Right lobe of liver (tissue), 6 donors: Measurements from ENCODE around the gene HS3ST6. TPM values are rescaled to one million over a fixed set of nuclear protein-coding genes. Genes with fewer than 3 reads are reported as not detected.

Source experiments
- ATAC-seq, 4 donors: fragments of 200-7000 bp; cut with Tn5 transposase; one replicate each; pipeline ENCODE4 v1.9.1; 2020; ENCODE audit warnings: mild to moderate bottlenecking in 4 of 4, moderate library complexity in 4 of 4
- DNase-seq, 3 donors: peaks; one replicate each; pipeline ENCODE4 v3.0.0-alpha.2; 2020
- H3K27ac ChIP-seq, 3 donors: fragments of 200-600 bp; one replicate each; pipeline ENCODE4 v1.8.0; 2022
- H3K27me3 ChIP-seq, 2 donors: fragments of 200-600 bp; one replicate each; pipeline ENCODE4 v1.8.0; 2022
- H3K36me3 ChIP-seq, 4 donors: fragments of 200-600 bp; sonication (generic) in 1 of 4; one replicate each; pipeline versions ENCODE4 v1.5.1 to v1.8.0; 2017 to 2022; ENCODE audit warnings: control low read depth in 1 of 4
- H3K4me1 ChIP-seq, 4 donors: fragments of 200-600 bp; sonication (generic) in 1 of 4; one replicate each; pipeline versions ENCODE4 v1.5.1 to v1.8.0; 2017 to 2022; ENCODE audit warnings: control low read depth in 1 of 4
- H3K4me3 ChIP-seq, 3 donors: fragments of 200-600 bp; one replicate each; pipeline ENCODE4 v1.8.0; 2022
- H3K9me3 ChIP-seq, 4 donors: fragments of 200-600 bp; sonication (generic) in 1 of 4; one replicate each; pipeline versions ENCODE4 v1.5.1 to v1.8.0; 2017 to 2022; ENCODE audit warnings: control low read depth in 1 of 4
- POLR2A ChIP-seq: fragments of 450-650 bp; IDR thresholded peaks from one replicate; pipeline ENCODE4 v1.6.1; 2017; ENCODE audit warnings: antibody characterized with exemption, mild to moderate bottlenecking
- WGBS: methylation state at CpG from one replicate; pipeline ENCODE4 v1.1.6; 2018; ENCODE audit warnings: low coverage, low lambda C conversion rate; ENCODE audit not compliant: insufficient coverage; ENCODE audit errors: missing lambda C conversion rate; 5-methylcytosine and 5-hydroxymethylcytosine counted together
- intact Hi-C, 2 donors: fragments of 100-400 bp; cut with DNase I; formaldehyde crosslinking; loops; one replicate each; pipeline versions ENCODE4 v1.11.2 to v1.14.1; 2022
- long read RNA-seq: library from polyadenylated mRNA; unstranded; transcript quantifications from one replicate; pipeline ENCODE4 v2.0.0, GENCODE V29; 2019
- total RNA-seq, 6 experiments: library from RNA; depleted of rRNA in 2 of 6; stranded (reverse); fragments of >200 nt in 2 of 6; fragmentation: NEBNext Ultra II Directional in 3 of 6; extraction: Animal tissue kit (Norgen Biotek cat#: 25700) in 3 of 6; gene quantifications; one replicate each; pipeline versions ENCODE4 v1.1.0 to v1.2.4, GENCODE V29; 2016 to 2023
- TF ChIP-seq, protein P1 (sequence below), 4 donors: fragments of 200-600 bp in 3 of 4; fragments of 450-650 bp in 1 of 4; IDR thresholded peaks; one replicate each; pipeline versions ENCODE4 v1.5.1 to v1.8.0; 2016 to 2022; ENCODE audit warnings: antibody characterized with exemption in 4 of 4, mild to moderate bottlenecking in 2 of 4
- donor health status: DM: no; HTN: yes; CAD: no.
- donor health status: DM: no; HTN: no; CAD: no.
- donor health status: DM: no; HTN: no; CAD: no.
- donor health status: DM: no; HTN: yes; CAD: no.
- donor health status: DM: no; HTN: yes; CAD: no.

The HS3ST6 gene
- not detected for total RNA-seq
- long read RNA-seq: 0 reads

DNA sequence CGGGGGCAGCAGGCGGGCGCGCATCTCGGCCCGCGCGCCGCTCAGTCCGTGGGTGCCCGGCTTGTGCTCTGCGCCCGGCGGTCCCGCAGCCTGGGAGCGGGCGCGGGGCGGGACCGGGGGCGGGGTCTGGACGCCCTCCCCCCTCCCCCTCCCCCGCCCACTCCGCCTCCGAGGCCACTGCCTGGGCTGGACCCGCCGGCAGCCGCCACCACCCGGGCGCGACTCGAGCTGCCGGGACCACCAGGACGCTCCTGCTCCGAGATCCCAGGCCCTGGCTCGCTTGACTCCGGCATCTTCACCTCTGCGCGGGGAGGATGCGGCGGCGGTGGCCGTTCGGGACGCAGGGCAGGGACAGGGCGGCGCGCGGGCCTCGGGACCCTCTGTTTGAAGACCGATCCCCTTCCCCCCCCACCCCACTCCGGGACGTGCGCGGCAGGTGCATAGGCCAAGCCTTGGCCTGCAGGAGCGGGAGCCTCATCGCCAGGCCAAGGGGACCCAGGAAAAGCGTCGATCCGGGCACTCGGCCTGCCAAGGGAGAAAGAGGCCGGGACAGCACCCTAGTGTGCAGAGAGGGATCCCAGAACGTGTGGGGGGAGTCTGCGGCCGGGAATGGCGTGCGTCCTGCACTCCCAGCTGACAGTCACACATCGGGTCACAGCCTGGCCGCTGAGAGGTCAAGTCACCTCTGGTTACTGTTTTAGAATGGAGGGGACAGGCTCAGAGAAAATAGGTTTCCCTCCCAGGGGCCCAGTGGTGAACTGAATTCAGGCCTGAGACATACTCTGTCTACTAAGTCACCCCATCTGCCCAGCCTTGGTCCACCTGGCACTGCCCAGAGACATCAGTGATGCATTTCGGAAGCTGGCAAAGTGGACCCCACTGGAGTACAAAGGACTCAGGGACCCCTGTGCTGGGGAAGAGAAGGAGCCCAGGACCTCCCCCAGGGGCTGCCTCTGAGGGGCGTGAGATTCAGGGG is at the start of gene HS3ST6:
Gene HS3ST6 (minus strand): TSS at position 65 of the 976 bp plus-strand sequence. CDS start 92 bp downstream, outside the sequence.
- TF ChIP-seq POLR2A: no peak
- TF ChIP-seq, protein P1, sequence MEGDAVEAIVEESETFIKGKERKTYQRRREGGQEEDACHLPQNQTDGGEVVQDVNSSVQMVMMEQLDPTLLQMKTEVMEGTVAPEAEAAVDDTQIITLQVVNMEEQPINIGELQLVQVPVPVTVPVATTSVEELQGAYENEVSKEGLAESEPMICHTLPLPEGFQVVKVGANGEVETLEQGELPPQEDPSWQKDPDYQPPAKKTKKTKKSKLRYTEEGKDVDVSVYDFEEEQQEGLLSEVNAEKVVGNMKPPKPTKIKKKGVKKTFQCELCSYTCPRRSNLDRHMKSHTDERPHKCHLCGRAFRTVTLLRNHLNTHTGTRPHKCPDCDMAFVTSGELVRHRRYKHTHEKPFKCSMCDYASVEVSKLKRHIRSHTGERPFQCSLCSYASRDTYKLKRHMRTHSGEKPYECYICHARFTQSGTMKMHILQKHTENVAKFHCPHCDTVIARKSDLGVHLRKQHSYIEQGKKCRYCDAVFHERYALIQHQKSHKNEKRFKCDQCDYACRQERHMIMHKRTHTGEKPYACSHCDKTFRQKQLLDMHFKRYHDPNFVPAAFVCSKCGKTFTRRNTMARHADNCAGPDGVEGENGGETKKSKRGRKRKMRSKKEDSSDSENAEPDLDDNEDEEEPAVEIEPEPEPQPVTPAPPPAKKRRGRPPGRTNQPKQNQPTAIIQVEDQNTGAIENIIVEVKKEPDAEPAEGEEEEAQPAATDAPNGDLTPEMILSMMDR (IDR thresholded peaks at IDR 0.05): no peak
- Histone ChIP-seq H3K27me3 (peaks cover 0 to 8% of the 10 kb centered on the region in 2 donors), H3K4me3 (no peak within 1 kb of the TSS), H3K9me3 (no peaks in the 10 kb centered on the region), H3K4me1 (no peaks in the 10 kb centered on the region), H3K36me3 (no peaks in the 10 kb centered on the region), H3K27ac (no peak within 1 kb of the TSS)
- DNase-seq: no peak
- WGBS: 4% methylated on average over 5 of the region's 71 CpGs
- no peak for ATAC-seq
- intact Hi-C loops: no loop called here

DNA sequence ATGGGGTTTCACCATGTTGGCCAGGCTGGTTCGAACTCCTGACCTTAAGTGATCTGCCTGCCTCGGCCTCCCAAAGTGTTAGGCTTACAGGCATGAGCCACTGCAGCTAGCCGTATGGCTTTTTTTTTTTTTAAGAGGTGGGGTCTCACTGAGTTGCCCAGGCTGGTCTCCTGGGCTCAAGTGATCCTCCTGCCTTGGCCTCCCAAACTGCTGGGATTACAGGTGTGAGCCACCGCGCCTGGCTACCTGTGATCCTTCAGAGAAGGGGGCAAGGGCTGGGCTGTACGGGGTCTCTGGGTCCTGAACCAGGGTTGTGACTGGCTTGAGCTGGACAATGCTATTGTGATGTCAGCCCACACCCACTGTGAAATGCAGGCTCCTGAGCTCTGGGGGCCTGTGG is 48.2 kb upstream of the HS3ST6 start, which contains the start of gene RNF151:
Gene RNF151 (plus strand): TSS at position 397 of the 400 bp plus-strand sequence. CDS start 26 bp downstream, outside the sequence.
- Histone ChIP-seq H3K27ac (peak within 1 kb of the TSS in 1 of 3 donors; percentile 82), H3K4me1 (peaks cover 0 to 22% (median 2%) of the 10 kb centered on the region in 4 donors), H3K36me3 (peaks cover 0 to 23% (median 3%) of the 10 kb centered on the region in 4 donors), H3K27me3 (no peaks in the 10 kb centered on the region), H3K4me3 (peak within 1 kb of the TSS; percentile 76 to 100 (median 84)), H3K9me3 (no peaks in the 10 kb centered on the region)
- TF ChIP-seq, protein P1 (IDR thresholded peaks at IDR 0.05): no peak
- TF ChIP-seq POLR2A: no peak
- ATAC-seq: no peak
- intact Hi-C loops: no loop called here
- WGBS: 90% methylated on average over 2 of the region's 6 CpGs
- DNase-seq: no peak

DNA sequence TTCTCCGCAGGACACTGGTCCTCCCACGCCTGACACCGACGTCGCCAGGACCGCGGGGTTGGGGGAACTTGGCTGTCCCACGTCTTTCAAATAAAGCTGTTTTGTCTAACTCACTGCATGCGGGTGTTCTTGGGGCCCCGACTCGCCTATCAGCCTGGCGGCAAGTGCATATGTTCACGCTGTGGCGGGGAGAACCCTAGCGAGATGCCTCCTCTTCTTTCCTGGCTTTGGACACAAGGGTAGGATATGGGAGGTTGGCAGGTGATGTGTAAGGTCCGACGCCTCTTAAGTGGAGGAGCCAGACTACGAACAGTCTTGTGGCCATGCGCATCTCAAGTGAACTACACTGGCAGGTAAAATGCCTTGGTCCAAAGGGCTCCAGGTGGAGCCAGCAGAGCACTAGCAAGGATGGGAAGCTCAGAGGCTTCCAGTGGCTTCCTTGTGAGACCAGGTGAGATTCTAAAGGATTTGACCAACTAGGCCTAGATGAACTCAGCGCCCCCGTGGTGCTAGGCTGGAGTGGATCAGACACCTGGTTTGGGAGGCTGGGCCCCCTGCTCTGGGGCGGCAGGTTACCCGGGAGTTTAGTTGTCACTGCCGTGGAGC is 47.3 kb upstream of the HS3ST6 start:
- H3K4me1 ChIP-seq: peaks cover 0 to 18% (median 2%) of the 10 kb centered on the region in 4 donors
- no peaks in the 10 kb centered on the region for H3K27me3 ChIP-seq
- peak overlapping the region; percentile 82 to 88 (median 83) for H3K27ac ChIP-seq
- no peaks in the 10 kb centered on the region for H3K9me3 ChIP-seq
- intact Hi-C loops: no loop called here
- WGBS: 6% methylated on average over 11 of the region's 24 CpGs
- no peak for TF ChIP-seq POLR2A
- TF ChIP-seq, protein P1 (IDR thresholded peaks at IDR 0.05): no peak
- DNase-seq: no peak
- H3K4me3 ChIP-seq: peak overlapping the region; percentile 76 to 100 (median 84)
- no peak for ATAC-seq
- H3K36me3 ChIP-seq: peaks cover 0 to 28% (median 4%) of the 10 kb centered on the region in 4 donors

DNA sequence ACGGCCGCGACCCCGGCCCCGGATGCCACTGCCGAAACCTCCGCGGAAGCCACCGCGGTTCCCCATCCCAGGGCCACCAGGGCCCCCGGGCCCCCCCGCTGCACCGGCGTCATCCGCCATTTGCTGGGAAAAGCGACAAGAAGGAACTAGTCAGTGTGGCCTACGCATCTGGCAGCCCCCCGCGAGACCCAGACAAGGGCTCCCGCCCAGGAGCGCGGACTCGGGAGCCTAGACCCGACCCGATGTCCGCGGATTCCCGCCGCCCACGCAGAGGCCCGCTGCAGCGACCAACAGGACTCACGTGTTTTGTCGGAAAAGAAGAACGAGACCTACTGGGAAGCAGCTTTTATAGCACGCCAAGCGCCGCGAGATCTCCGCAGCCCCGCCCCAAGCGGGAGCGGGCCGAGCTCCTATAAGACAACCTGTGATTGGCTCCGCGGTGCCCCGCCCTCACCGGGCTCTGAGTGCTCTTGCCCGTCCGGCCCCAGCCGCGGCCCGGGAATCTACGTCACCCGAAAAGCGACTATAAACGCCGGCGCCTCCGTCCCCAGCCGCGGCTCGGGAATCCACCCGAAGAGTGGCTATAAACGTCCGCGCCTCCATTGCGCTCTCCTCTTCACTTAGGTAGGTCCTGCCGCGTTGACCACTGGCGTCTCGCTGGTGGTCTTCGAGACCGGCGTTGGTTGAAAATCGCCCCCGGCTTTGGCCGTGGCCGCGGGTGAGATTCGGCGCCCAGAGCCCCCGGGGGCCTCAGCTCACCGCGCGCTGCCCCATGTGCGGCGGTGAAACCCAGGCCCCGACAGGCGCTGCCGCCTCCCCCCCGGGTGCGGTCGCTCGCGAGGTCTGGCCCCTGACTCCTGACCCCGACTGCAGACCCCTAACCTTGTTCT is 46.5 kb upstream of the HS3ST6 start, which contains the start of gene RPS2:
Gene RPS2 (minus strand): TSS at position 321 of the 890 bp plus-strand sequence. CDS start 201 bp downstream, at position 120.
- intact Hi-C loops: no loop called here
- H3K4me1 ChIP-seq: peaks cover 0 to 21% (median 2%) of the 10 kb centered on the region in 4 donors
- peak within 1 kb of the TSS; percentile 82 to 88 (median 83) for H3K27ac ChIP-seq
- H3K27me3 ChIP-seq: no peaks in the 10 kb centered on the region
- no peaks in the 10 kb centered on the region for H3K9me3 ChIP-seq
- H3K4me3 ChIP-seq: peak within 1 kb of the TSS; percentile 76 to 100 (median 84)
- DNase-seq (peak; percentile 99 to 100 (median 99)), ATAC-seq (peak; percentile 95 to 96 (median 96))
- WGBS: 0% methylated on average over 48 of the region's 97 CpGs
- H3K36me3 ChIP-seq: peaks cover 0 to 28% (median 4%) of the 10 kb centered on the region in 4 donors
- TF ChIP-seq, protein P1 (IDR thresholded peaks at IDR 0.05): no peak
- peak; percentile 93 for TF ChIP-seq POLR2A
